ENCODE measurements around the gene HOXA6. TPM values are rescaled to one million over a fixed set of nuclear protein-coding genes. Genes with fewer than 3 reads are reported as not detected.

HOXA6 gene
- total RNA-seq, 1 experiment from 2014 or later = 0.65 TPM

DNA sequence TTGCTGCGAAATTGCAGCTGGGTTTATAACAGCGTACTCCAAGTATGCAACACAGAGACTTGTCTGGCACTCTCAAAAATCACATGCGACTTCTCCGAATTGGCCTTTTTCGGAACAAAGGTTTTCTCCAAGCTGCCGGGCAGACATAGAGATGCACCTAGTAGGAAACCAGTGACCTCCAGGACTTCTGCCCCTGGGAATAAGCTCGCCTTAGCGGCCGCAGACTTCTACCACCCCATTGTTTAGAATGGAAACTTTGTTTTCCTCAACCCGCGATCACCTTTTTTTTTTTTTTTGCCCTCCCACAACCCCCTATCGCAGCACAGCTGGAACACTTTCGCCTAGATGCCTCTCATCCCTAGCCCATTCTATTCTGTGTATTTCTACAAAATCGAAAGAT lies 31.5 kb upstream of the HOXA6 start:
- H4K20me1 ChIP-seq (ENCODE audit: insufficient read depth) = no peaks in the 10 kb centered on the region
- H3K79me2 ChIP-seq (ENCODE audit: low read depth) = no peaks in the 10 kb centered on the region
- DNase-seq = no peak
- H3F3A ChIP-seq (ENCODE audit: insufficient read depth, low read depth) = peaks cover 12% of the 10 kb centered on the region; the same call in 1 of the 2 replicates
- H2AFZ ChIP-seq = no peak overlapping the region
- H3K36me3 ChIP-seq (ENCODE audit: low read depth) = no peaks in the 10 kb centered on the region
- H3K27me3 ChIP-seq (ENCODE audit: insufficient read depth, low read depth) = no peaks in the 10 kb centered on the region
- no TSS peak for BruUV-seq (replicated peaks)
- no peak overlapping the region for H3K27ac ChIP-seq
- intact Hi-C loops (cut with micrococcal nuclease; ENCODE audit: unreplicated experiment) = no loop called here
- no peak overlapping the region for H3K4me3 ChIP-seq
- TF ChIP-seq, protein P1, sequence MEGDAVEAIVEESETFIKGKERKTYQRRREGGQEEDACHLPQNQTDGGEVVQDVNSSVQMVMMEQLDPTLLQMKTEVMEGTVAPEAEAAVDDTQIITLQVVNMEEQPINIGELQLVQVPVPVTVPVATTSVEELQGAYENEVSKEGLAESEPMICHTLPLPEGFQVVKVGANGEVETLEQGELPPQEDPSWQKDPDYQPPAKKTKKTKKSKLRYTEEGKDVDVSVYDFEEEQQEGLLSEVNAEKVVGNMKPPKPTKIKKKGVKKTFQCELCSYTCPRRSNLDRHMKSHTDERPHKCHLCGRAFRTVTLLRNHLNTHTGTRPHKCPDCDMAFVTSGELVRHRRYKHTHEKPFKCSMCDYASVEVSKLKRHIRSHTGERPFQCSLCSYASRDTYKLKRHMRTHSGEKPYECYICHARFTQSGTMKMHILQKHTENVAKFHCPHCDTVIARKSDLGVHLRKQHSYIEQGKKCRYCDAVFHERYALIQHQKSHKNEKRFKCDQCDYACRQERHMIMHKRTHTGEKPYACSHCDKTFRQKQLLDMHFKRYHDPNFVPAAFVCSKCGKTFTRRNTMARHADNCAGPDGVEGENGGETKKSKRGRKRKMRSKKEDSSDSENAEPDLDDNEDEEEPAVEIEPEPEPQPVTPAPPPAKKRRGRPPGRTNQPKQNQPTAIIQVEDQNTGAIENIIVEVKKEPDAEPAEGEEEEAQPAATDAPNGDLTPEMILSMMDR (conservative IDR thresholded peaks at IDR 0.05) = no peak
- TF ChIP-seq EZH2 (IDR thresholded peaks at IDR 0.05; ENCODE audit: low read depth) = no peak
- no peaks in the 10 kb centered on the region for H3K9me3 ChIP-seq (ENCODE audit: insufficient read depth, low read depth)
- ChIA-PET POLR2A (ENCODE audit: unreplicated experiment) (no interaction called here), CTCF (interaction anchor here (0.5 to 1.1 kb wide), 4 partner anchors 18 to 807 kb away, joined by 3 to 12 read pairs (median 3); no protein-coding TSS in a partner anchor)
- peaks cover 7% of the 10 kb centered on the region for H3K4me1 ChIP-seq (replicated peaks; ENCODE audit: insufficient read depth)
- no peaks in the 10 kb centered on the region for H3K9me2 ChIP-seq (ENCODE audit: insufficient read depth)
- no peak overlapping the region for H3K4me2 ChIP-seq

DNA sequence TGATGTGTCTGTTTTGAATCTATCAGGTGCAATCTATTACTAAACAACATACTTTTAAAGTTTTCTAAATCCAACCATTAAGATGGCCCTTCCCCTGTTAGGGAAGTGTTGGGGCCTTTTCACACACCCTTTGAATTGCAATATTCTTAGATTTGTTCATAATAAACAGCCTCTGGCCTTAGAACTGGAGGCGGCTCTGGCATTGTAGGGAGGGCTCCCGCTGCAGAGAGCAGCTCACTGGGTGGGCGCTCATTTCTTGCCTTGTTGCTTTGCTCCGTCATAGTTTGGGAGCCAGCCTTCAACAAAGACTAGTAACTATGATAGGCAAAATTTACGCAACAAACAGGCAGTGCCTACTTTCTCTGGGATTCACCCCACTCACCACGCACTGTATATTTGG lies 30.8 kb upstream of the HOXA6 start:
- H3K27ac ChIP-seq = no peak overlapping the region
- H3K79me2 ChIP-seq (ENCODE audit: low read depth) = no peaks in the 10 kb centered on the region
- no peaks in the 10 kb centered on the region for H3K27me3 ChIP-seq (ENCODE audit: insufficient read depth, low read depth)
- H3K4me2 ChIP-seq = no peak overlapping the region
- no peak for DNase-seq
- POLR2A ChIA-PET (ENCODE audit: unreplicated experiment) = no interaction called here
- H3K9me2 ChIP-seq (ENCODE audit: insufficient read depth) = no peaks in the 10 kb centered on the region
- H3K4me1 ChIP-seq (replicated peaks; ENCODE audit: insufficient read depth) = peaks cover 3% of the 10 kb centered on the region
- no peaks in the 10 kb centered on the region for H3K9me3 ChIP-seq (ENCODE audit: insufficient read depth, low read depth)
- no peak overlapping the region for H2AFZ ChIP-seq
- H3K36me3 ChIP-seq (ENCODE audit: low read depth) = no peaks in the 10 kb centered on the region
- intact Hi-C loops (cut with micrococcal nuclease; ENCODE audit: unreplicated experiment) = no loop called here
- H3F3A ChIP-seq (ENCODE audit: insufficient read depth, low read depth) = peaks cover 12% of the 10 kb centered on the region; the same call in 1 of the 2 replicates
- H4K20me1 ChIP-seq (ENCODE audit: insufficient read depth) = no peaks in the 10 kb centered on the region
- no TSS peak for BruUV-seq (replicated peaks)
- CTCF ChIA-PET = interaction anchor here (0.5 to 0.7 kb wide), 2 partner anchors 113 to 806 kb away, joined by 3 read pairs; no protein-coding TSS in a partner anchor
- TF ChIP-seq EZH2 (IDR thresholded peaks at IDR 0.05; ENCODE audit: low read depth) = no peak
- TF ChIP-seq, protein P1 (conservative IDR thresholded peaks at IDR 0.05) = no peak
- H3K4me3 ChIP-seq = no peak overlapping the region

DNA sequence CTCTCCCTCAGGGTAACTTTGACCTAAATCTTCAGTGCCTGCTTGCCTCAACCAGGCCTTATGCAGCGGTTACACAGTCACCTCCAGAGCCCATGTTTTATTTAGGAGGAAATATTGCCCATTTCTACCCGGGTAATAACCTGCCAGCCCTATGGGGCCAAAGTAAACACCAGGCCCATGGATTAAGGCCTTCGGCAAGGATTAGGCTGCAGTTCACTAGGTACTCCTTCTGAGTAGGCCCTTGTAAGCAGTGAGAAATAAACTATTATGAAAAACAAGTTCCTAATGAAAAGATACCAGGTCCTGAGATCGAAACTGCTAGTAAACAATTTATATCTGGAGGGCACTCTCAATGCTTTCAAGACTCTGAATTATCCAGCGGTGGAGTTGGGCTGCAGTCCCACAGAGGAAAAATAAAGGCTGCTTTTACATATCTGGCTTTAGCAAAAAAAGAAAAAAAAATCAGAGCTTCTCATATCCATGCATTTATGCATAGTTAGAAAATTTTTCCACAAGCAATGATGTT lies 30.3 kb upstream of the HOXA6 start:
- intact Hi-C loops (cut with micrococcal nuclease; ENCODE audit: unreplicated experiment) = no loop called here
- Histone ChIP-seq H3K9me3 (ENCODE audit: insufficient read depth, low read depth) (no peaks in the 10 kb centered on the region), H3K79me2 (ENCODE audit: low read depth) (no peaks in the 10 kb centered on the region), H2AFZ (no peak overlapping the region), H3K27ac (no peak overlapping the region), H3K27me3 (ENCODE audit: insufficient read depth, low read depth) (no peaks in the 10 kb centered on the region), H3K36me3 (ENCODE audit: low read depth) (no peaks in the 10 kb centered on the region), H4K20me1 (ENCODE audit: insufficient read depth) (no peaks in the 10 kb centered on the region), H3K9me2 (ENCODE audit: insufficient read depth) (no peaks in the 10 kb centered on the region), H3K4me2 (no peak overlapping the region), H3F3A (ENCODE audit: insufficient read depth, low read depth) (peaks cover 12% of the 10 kb centered on the region; the same call in 1 of the 2 replicates), H3K4me1 (replicated peaks; ENCODE audit: insufficient read depth) (no peaks in the 10 kb centered on the region), H3K4me3 (no peak overlapping the region)
- no peak for DNase-seq
- BruUV-seq (replicated peaks) = no TSS peak
- CTCF ChIA-PET = no interaction called here
- POLR2A ChIA-PET (ENCODE audit: unreplicated experiment) = no interaction called here
- TF ChIP-seq, protein P1 (conservative IDR thresholded peaks at IDR 0.05) = no peak
- TF ChIP-seq EZH2 (IDR thresholded peaks at IDR 0.05; ENCODE audit: low read depth) = no peak
